ENCODE data around the gene ID2. TPM values are rescaled to one million over a fixed set of nuclear protein-coding genes. Genes with fewer than 3 reads are reported as not detected.

Gene ID2
- total RNA-seq, 1 donor from 2014 or later = 11.6 TPM

DNA sequence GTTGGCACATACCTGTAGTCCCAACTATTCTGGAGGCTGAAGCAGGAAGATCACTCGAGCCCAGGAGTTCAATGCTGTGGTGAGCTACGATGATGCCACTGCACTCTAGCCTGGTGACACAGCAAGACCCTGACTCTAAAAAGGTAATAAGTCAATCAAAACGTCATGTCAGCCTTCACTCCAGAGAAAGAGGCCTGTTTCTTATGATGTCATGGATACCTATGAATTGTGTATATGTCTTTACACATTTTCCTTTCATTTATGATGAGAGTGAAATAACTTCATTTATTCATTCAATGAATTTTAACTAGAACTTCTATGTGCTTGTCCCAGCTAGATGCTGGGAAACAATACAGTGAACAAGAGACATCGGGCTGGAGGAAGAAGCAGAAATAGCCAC, 25.0 kb upstream of the ID2 start:
- Histone ChIP-seq H3K36me3 (ENCODE audit: control insufficient read depth, insufficient read depth, low read length) (no peaks in the 10 kb centered on the region), H3K27me3 (ENCODE audit: control insufficient read depth, insufficient read depth, low read length) (no peaks in the 10 kb centered on the region), H3K4me3 (ENCODE audit: low read depth, low read length) (no peak overlapping the region)
- TF ChIP-seq, protein P1, sequence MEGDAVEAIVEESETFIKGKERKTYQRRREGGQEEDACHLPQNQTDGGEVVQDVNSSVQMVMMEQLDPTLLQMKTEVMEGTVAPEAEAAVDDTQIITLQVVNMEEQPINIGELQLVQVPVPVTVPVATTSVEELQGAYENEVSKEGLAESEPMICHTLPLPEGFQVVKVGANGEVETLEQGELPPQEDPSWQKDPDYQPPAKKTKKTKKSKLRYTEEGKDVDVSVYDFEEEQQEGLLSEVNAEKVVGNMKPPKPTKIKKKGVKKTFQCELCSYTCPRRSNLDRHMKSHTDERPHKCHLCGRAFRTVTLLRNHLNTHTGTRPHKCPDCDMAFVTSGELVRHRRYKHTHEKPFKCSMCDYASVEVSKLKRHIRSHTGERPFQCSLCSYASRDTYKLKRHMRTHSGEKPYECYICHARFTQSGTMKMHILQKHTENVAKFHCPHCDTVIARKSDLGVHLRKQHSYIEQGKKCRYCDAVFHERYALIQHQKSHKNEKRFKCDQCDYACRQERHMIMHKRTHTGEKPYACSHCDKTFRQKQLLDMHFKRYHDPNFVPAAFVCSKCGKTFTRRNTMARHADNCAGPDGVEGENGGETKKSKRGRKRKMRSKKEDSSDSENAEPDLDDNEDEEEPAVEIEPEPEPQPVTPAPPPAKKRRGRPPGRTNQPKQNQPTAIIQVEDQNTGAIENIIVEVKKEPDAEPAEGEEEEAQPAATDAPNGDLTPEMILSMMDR (IDR thresholded peaks at IDR 0.05; ENCODE audit: insufficient read depth, low read length, severe bottlenecking) = no peak
- DNase-seq (ENCODE audit: low read depth) (no peak), FAIRE-seq (no peak)

DNA sequence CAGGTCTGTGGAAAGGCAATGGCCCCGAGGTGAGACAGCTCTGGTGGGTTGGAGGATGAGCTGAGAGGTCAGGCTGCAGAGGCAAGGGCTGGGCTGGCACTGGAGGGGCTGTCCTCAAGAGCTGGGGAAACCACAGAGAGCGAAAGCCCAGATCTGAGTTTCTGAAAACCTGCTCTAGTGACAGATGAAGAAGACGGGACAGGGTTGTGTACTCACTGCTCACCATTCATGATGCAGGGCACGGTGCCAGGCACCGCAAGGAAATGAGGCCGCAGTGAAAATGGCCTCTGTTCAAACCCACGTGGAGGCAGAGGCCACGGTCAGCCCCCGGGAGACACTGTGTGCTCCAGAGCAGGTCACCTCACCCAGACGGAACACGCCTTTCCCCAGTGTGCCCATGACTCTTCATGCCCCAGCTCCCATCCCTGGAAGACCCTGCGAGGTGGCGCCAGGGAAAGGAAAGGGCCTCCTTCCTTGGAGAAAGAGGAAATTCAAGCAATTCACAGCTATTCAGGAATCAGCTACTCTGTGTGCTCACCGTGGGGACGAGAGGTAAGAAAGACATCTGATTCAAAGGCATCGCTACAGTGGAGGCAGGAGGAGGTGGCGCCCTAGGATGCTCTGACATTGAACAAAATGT, 24.3 kb upstream of the ID2 start:
- FAIRE-seq (no peak), DNase-seq (ENCODE audit: low read depth) (no peak)
- Histone ChIP-seq H3K27me3 (ENCODE audit: control insufficient read depth, insufficient read depth, low read length) (no peaks in the 10 kb centered on the region), H3K4me3 (ENCODE audit: low read depth, low read length) (no peak overlapping the region), H3K36me3 (ENCODE audit: control insufficient read depth, insufficient read depth, low read length) (no peaks in the 10 kb centered on the region)
- TF ChIP-seq, protein P1 (IDR thresholded peaks at IDR 0.05; ENCODE audit: insufficient read depth, low read length, severe bottlenecking) = no peak

DNA sequence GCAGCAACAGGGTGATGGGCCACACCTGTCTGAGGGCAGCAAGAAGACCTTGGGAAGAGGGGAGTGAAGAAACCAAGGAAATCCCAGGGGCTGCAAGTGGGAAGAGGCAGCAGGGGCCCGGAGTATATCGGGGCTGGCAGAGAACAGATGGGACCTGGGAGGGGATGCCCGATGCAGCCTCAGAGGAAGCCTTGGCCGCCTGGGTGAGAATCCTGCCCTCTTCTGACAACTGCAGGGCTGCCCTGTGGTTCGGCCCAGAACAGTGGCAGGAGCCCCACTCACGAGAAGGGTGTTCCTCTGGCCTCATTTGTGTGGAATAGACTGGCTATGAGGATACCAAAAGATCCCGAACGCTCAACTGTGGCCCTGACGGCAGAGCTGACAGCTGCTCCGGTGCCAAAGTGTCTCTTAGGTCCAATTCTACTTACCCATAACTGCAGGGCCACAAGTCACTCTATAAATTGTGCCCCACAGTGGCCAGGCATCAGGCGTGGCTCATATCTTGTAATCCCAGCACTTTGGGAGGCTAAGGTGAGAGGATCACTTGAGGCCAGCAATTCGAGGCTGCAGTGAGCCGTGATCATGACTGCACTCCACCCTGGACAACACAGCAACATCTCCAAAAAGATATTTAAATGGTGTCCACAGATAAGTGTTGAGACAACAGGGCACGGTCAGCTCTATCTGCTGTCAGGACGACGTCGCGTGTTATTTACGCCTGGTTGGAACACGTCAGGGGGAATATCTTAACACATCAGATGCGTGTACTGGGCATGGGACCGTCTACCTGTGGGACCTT, 23.6 kb upstream of the ID2 start:
- H3K27me3 ChIP-seq (ENCODE audit: control insufficient read depth, insufficient read depth, low read length) = no peaks in the 10 kb centered on the region
- no peaks in the 10 kb centered on the region for H3K36me3 ChIP-seq (ENCODE audit: control insufficient read depth, insufficient read depth, low read length)
- TF ChIP-seq, protein P1 (IDR thresholded peaks at IDR 0.05; ENCODE audit: insufficient read depth, low read length, severe bottlenecking) = no peak
- no peak overlapping the region for H3K4me3 ChIP-seq (ENCODE audit: low read depth, low read length)
- DNase-seq (ENCODE audit: low read depth) (no peak), FAIRE-seq (no peak)

DNA sequence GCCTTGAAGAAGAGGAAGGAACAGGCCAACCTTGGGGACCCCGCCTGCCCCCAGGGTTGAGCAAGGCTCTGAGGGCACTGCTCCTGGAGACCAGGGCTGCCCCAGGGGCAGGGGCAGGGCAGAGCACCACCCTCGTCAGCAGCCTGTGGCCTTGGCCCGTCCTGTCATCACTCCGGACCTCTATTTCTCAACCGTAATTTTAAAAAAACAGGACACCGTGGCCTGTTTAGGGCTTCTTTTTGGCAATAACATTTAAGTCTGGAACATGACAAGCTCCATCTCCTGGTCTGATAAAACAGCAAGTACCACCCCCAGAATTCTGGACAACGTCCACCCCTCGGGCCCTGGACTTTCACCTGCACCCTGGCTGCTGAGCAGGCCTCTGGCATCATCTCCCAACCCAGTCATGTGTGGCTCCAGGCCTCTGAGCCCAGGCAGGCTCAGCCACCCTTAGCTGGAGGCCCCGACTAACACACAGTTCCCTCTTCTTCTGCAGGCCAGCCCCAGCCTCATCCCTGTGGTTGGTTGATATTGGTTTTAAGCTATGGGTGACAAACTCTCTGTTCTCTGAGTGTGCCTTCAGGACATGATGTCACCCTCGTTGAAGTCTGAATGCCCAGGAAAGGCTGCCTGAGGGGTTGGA, 22.6 kb upstream of the ID2 start:
- Histone ChIP-seq H3K36me3 (ENCODE audit: control insufficient read depth, insufficient read depth, low read length) (no peaks in the 10 kb centered on the region), H3K27me3 (ENCODE audit: control insufficient read depth, insufficient read depth, low read length) (no peaks in the 10 kb centered on the region), H3K4me3 (ENCODE audit: low read depth, low read length) (no peak overlapping the region)
- TF ChIP-seq, protein P1 (IDR thresholded peaks at IDR 0.05; ENCODE audit: insufficient read depth, low read length, severe bottlenecking) = no peak
- DNase-seq (ENCODE audit: low read depth) = no peak
- no peak for FAIRE-seq

DNA sequence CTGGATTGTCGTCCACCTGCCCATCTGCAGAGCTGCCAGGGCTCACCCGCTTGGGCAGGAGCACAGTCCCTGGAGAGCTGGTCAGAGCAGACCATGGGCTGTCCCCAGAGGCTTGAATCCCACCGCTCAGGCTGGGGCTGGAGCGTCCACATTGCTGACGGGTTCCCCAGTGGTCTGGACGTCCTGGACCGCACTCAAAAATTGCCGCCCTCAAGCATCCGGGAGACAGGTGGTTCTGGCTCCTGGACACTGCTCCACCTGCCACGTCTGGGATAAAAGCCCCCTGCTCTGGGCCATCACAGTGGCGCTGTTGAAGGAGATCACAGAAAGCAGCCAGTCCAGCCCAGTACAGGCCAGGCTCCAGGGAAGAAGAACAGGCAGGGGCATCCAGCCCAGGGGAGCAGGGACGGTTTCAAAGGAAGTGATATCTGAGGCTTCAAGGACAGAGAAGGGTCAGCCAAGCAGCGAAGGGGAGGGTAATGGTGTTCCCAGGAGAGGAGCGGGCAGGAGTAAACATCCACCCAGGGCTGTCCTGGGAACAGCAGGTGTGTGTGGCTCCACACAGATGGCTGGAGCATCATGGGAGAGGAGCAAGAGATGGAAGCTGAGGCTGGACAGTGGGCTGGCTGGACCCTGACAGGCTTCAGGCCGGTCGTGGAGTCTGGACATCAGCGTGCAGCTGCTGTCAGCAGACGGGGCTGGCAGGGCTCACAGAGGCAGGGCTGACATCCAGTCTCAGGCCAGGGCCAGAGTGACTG, 21.9 kb upstream of the ID2 start:
- Histone ChIP-seq H3K4me3 (ENCODE audit: low read depth, low read length) (no peak overlapping the region), H3K36me3 (ENCODE audit: control insufficient read depth, insufficient read depth, low read length) (no peaks in the 10 kb centered on the region), H3K27me3 (ENCODE audit: control insufficient read depth, insufficient read depth, low read length) (no peaks in the 10 kb centered on the region)
- TF ChIP-seq, protein P1 (IDR thresholded peaks at IDR 0.05; ENCODE audit: insufficient read depth, low read length, severe bottlenecking) = no peak
- no peak for FAIRE-seq
- DNase-seq (ENCODE audit: low read depth) = no peak
